Cardiac fibroblast (primary cell): ENCODE measurements around the gene CTSZ.
"Not testable (repeated sequence)": the region's sequence is repeated elsewhere in the genome, so short reads cannot be mapped to it uniquely, and the experiment has no call there.

Source experiments
- DNase-seq, 2 donors: peaks; one replicate each; pipeline versions ENCODE4 v3.0.0 to v3.0.0-alpha.2; 2010; ENCODE audit warnings: low read depth in 2 of 2
- H3K4me3 ChIP-seq, 2 donors: replicated peaks in 1 of 2; 1 replicate in 1 of 2; 2 replicates in 1 of 2; pipeline ENCODE4 v1.5.1; 2011; ENCODE audit warnings: low read depth in 2 of 2, low read length in 2 of 2, mild to moderate bottlenecking in 2 of 2, moderate library complexity in 1 of 2
- CTCF ChIP-seq: IDR thresholded peaks from one replicate; pipeline ENCODE4 v1.5.1; 2011; ENCODE audit warnings: low read depth, mild to moderate bottlenecking, low read length, inconsistent platforms

Gene CTSZ

GRCh38 chr20:58986968-58987517 lies 20.0 kb downstream of the CTSZ start:
- no peak for DNase-seq
- TF ChIP-seq CTCF = no peak
- no peak overlapping the region for H3K4me3 ChIP-seq

GRCh38 chr20:58986286-58986967 lies 20.6 kb downstream of the CTSZ start:
- TF ChIP-seq CTCF = no peak
- no peak for DNase-seq
- H3K4me3 ChIP-seq = no peak overlapping the region

DNA sequence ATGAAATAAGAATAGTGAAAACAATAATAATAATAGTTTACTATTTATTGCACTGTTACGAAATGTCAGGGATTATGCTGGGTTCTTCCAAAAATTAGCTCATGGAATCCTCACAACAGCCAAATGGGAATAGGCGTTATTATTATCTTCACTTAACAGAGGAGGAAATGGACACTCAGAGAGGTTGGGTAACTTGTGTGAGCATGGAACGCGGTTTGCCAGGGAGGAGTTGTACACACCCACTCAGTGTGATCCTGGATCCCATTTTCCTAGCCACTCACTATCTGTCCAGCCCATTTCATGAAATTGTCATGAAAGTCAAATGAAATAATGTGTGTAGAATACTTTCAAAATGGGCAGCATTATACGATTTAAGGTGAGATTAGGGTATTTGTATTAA lies 21.4 kb downstream of the CTSZ start:
- no peak overlapping the region for H3K4me3 ChIP-seq
- TF ChIP-seq CTCF = no peak
- peak in 1 of 2 donors; percentile 47 for DNase-seq

DNA sequence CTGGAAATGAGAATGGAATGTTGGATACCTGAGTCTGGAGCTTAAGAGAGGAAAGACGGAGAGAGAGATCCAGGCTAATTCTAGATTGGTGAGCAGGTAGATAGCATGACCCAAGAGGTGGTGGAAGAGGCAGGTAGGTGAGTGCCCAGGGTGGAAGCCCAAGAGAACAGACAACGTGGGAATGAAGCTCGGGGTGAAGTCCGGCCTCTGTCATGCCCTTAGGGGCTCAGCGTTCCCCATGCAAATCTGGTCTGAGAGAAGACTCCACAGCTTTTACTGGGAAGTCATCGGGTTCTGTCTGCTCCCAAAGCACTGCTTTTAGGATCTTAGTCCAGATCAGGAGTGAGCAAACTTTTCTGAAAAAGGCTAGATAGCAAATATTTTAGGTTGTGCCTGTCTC lies 22.4 kb downstream of the CTSZ start:
- no peak for TF ChIP-seq CTCF
- no peak overlapping the region for H3K4me3 ChIP-seq
- DNase-seq = no peak

GRCh38 chr20:58983115-58983468 lies 24.0 kb downstream of the CTSZ start:
- DNase-seq, H3K4me3 ChIP-seq: not testable (repeated sequence)

DNA sequence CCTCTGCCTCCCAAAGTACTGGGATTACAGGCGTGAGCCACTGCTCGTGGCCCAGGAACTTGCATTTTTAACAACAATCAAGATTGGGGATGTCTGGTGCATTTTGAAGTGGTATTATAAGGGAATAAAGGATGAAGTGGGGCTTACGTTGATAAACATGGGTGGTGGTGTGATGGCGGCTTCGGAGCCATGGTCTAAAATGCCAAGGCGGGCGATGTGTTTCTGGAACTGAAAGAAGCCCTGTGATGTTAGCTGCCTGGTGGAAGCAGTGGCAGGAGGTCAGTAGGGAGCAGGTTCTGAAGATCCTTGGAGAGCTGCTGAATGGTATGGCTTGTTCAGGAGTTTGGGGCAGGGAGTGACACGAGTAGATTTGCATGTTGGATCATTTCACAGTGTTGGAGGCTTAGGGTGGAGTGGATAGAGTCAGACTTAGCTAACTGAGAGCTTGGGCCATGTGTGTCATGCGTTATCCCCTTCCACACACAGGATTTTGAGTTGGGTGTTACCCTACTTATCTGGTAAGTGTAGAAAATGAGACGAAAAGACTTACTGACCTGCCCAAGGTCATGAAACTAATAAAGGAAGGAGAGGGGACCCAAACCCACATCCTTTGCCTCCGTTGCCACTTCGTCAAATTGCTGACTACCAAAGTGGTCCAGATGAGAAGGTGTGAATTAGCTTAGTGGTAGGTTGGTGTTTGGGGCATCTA lies 24.5 kb downstream of the CTSZ start:
- peak overlapping the region in 1 of 2 donors; percentile 71 for H3K4me3 ChIP-seq
- TF ChIP-seq CTCF = no peak
- no peak for DNase-seq

- peak; percentile 17 to 33 for DNase-seq
- TF ChIP-seq CTCF = no peak
- peak overlapping the region; percentile 56 to 71 for H3K4me3 ChIP-seq
Measured at GRCh38 chr20:58981628-58982364, 25.3 kb downstream of the CTSZ start.
